ENCODE results near the gene APP. TPM values are rescaled to one million over a fixed set of nuclear protein-coding genes. Genes with fewer than 3 reads are reported as not detected.

APP gene
- total RNA-seq, 2 donors from 2014 or later = 256 to 423 TPM

GRCh38 chr21:26168371-26168770 lies 2.2 kb downstream of the APP start:
- H3K4me1 ChIP-seq = peaks cover 56% of the 10 kb centered on the region
- 35 to 45% methylated on average over 4 of the region's 4 CpGs for WGBS, 2 donors
- no peaks in the 10 kb centered on the region for H3K36me3 ChIP-seq (replicated peaks in 1 of 2; ENCODE audit: insufficient read depth in 1 of 2, low read depth in 2 of 2)
- no peak for ATAC-seq
- H3K4me3 ChIP-seq = no peak overlapping the region
- TF ChIP-seq CTCF (IDR thresholded peaks at IDR 0.05) (no peak), POLR2A (IDR thresholded peaks at IDR 0.05) (no peak)
- H3K27ac ChIP-seq = peak overlapping the region in 3 of 4 donors; percentile 88 to 93 (median 91)
- DNase-seq = no peak
- intact Hi-C loops (cut with DNase I) = no loop called here
- no peaks in the 10 kb centered on the region for H3K27me3 ChIP-seq
- H3K9me3 ChIP-seq = no peaks in the 10 kb centered on the region

GRCh38 chr21:26167593-26167992 lies 3.0 kb downstream of the APP start:
- TF ChIP-seq POLR2A (IDR thresholded peaks at IDR 0.05) = no peak
- no peak for TF ChIP-seq CTCF (IDR thresholded peaks at IDR 0.05)
- H3K4me3 ChIP-seq = no peak overlapping the region
- WGBS, 2 donors = 44 to 48% methylated on average over 9 of the region's 9 CpGs
- intact Hi-C loops (cut with DNase I) = no loop called here
- ATAC-seq (no peak), DNase-seq (no peak)
- H3K36me3 ChIP-seq (replicated peaks in 1 of 2; ENCODE audit: insufficient read depth in 1 of 2, low read depth in 2 of 2) = no peaks in the 10 kb centered on the region
- H3K9me3 ChIP-seq = no peaks in the 10 kb centered on the region
- no peaks in the 10 kb centered on the region for H3K27me3 ChIP-seq
- peak overlapping the region in 3 of 4 donors; percentile 75 to 93 (median 91) for H3K27ac ChIP-seq
- H3K4me1 ChIP-seq = peaks cover 56% of the 10 kb centered on the region

- 74 to 76% methylated on average over 5 of the region's 5 CpGs for WGBS, 2 donors
- no peak overlapping the region for H3K4me3 ChIP-seq
- no peaks in the 10 kb centered on the region for H3K36me3 ChIP-seq (replicated peaks in 1 of 2; ENCODE audit: insufficient read depth in 1 of 2, low read depth in 2 of 2)
- peaks cover 57% of the 10 kb centered on the region for H3K4me1 ChIP-seq
- H3K27me3 ChIP-seq = no peaks in the 10 kb centered on the region
- ATAC-seq (no peak), DNase-seq (no peak)
- TF ChIP-seq CTCF (IDR thresholded peaks at IDR 0.05) = no peak
- no peak for TF ChIP-seq POLR2A (IDR thresholded peaks at IDR 0.05)
- peak overlapping the region in 3 of 4 donors; percentile 4 to 93 (median 91) for H3K27ac ChIP-seq
- H3K9me3 ChIP-seq = no peaks in the 10 kb centered on the region
- intact Hi-C loops (cut with DNase I) = no loop called here
Measured at GRCh38 chr21:26165331-26165730, 5.2 kb downstream of the APP start.

- no peak overlapping the region for H3K4me3 ChIP-seq
- H3K27me3 ChIP-seq = no peaks in the 10 kb centered on the region
- intact Hi-C loops (cut with DNase I) = no loop called here
- H3K36me3 ChIP-seq (replicated peaks in 1 of 2; ENCODE audit: insufficient read depth in 1 of 2, low read depth in 2 of 2) = no peaks in the 10 kb centered on the region
- DNase-seq = peak in 3 of 4 donors; percentile 39 to 57 (median 49)
- WGBS, 2 donors = 12 to 13% methylated on average over 2 of the region's 2 CpGs
- peaks cover 63% of the 10 kb centered on the region for H3K4me1 ChIP-seq
- ATAC-seq = peak; percentile 33
- peak overlapping the region in 3 of 4 donors; percentile 44 to 91 (median 60) for H3K27ac ChIP-seq
- H3K9me3 ChIP-seq = no peaks in the 10 kb centered on the region
- no peak for TF ChIP-seq CTCF (IDR thresholded peaks at IDR 0.05)
- no peak for TF ChIP-seq POLR2A (IDR thresholded peaks at IDR 0.05)
Measured at GRCh38 chr21:26164311-26164710, 6.3 kb downstream of the APP start.

- H3K4me1 ChIP-seq = peaks cover 55% of the 10 kb centered on the region
- DNase-seq (no peak), ATAC-seq (no peak)
- peak overlapping the region in 2 of 4 donors; percentile 20 for H3K27ac ChIP-seq
- no peak for TF ChIP-seq POLR2A (IDR thresholded peaks at IDR 0.05)
- no peak for TF ChIP-seq CTCF (IDR thresholded peaks at IDR 0.05)
- no peaks in the 10 kb centered on the region for H3K9me3 ChIP-seq
- no peak overlapping the region for H3K4me3 ChIP-seq
- no peaks in the 10 kb centered on the region for H3K27me3 ChIP-seq
- intact Hi-C loops (cut with DNase I) = no loop called here
- no peaks in the 10 kb centered on the region for H3K36me3 ChIP-seq (replicated peaks in 1 of 2; ENCODE audit: insufficient read depth in 1 of 2, low read depth in 2 of 2)
- WGBS, 2 donors = 82 to 88% methylated on average over 4 of the region's 4 CpGs
Measured at GRCh38 chr21:26162081-26162480, 8.5 kb downstream of the APP start.
